HuH-7.5 (cell line): ENCODE measurements around the gene SEMA4D.

Experiments
- DNase-seq: peaks from one replicate; pipeline ENCODE4 v3.0.0; 2011; ENCODE audit warnings: low spot score

SEMA4D gene

DNA sequence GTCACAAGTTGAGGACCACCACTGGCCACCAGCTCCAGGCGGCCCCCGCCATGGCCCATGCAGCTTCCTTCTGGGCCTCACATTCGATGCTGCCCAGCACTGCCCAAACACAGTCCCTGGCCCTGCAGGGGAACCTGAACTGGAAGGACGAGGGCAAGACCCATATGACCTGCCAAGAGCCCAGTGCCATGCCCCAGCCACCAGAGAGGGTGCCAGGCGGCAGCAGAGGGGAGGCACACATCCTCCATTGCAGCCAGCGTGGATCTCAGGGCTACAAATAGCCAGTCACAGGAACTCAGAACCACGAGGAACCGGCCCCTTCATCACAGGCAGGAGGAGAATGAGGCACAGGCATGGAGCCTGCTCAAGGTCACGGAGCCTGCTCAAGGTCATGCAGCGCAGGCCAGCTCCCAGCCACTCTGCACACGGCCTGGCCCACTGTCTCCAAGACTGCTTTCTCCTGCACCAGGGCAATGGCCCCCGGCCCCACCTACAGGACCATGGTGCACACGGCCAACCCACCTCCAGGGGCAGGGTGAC is 69.6 kb downstream of the SEMA4D start:
- DNase-seq, result no peak

DNA sequence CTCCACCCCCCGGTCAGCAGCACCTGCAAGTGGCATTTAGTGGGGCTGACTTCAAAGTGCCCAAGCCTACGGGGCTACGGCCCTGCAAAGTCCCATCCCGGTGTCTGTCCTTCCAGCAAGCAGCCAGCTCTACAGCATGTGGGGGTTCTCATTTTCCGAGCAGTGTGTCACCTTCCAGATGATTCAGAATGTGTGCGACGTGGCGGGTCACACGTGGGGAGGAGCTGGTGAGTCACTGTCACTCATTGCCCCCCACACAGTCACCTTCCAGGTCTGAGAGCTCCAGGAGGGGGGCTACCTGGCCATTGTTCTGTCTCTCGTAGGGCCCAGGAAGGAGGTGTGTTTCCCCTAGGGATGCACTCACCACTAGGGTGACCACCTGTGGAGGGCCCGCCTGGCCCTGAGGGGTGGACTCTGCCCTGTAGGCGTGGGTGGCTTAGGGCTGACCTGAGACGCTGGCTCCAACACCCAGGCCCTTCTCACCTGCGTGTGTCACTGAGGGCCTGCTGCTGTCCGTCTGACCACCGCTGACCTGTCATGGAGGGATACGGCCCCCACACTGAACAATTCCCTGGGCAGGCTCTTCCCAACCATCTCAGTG is 70.2 kb downstream of the SEMA4D start:
- no peak for DNase-seq

DNA sequence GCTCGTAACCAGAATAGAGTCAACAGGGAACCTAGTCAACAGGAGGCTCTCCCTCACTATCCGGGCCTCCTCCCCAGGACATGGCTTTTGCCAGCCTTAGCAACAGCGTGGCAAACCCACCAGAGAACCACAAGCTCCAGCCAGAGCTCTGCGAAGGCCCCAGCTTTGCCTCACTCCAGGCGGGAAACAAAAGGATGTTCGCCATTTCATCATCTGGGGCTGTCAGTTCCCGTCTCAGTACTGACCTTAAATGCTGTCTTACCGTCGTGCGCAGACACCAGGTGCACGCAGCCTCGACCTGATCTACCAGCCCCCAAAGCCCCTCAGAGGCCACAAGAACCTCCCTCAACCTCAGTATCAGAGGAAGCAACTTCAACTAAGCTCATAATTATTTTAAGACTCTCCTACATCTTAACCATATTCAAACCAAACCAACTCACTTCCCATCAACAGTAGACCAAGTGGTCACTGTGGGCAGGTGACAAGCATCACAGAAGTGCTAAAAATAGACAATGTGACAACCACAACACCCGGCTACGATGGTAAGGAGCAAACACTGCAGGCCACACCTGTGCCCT is 71.4 kb downstream of the SEMA4D start:
- no peak for DNase-seq

DNA sequence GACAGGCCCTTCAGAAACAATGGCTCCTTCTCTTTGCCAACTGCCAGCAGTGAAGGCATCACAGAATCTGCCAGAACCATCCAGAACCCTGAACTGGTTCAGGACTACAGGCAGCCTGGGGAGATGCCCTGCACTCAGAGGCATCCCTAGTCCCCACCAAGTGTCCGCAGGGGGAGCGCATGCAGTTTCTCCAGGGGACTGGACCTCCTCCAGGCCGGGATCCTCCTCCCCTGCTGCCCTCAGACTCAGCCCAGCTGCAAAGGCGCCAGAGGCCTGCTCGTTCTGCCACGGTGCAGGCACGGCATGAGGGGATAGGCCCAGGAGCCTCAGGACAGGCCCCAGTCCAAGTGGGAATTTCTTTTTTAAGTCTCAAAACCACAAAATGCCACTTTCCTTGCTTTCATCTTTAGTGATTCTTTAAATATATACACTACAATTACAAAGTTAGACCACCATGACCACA is 72.0 kb downstream of the SEMA4D start:
- DNase-seq, result no peak

DNA sequence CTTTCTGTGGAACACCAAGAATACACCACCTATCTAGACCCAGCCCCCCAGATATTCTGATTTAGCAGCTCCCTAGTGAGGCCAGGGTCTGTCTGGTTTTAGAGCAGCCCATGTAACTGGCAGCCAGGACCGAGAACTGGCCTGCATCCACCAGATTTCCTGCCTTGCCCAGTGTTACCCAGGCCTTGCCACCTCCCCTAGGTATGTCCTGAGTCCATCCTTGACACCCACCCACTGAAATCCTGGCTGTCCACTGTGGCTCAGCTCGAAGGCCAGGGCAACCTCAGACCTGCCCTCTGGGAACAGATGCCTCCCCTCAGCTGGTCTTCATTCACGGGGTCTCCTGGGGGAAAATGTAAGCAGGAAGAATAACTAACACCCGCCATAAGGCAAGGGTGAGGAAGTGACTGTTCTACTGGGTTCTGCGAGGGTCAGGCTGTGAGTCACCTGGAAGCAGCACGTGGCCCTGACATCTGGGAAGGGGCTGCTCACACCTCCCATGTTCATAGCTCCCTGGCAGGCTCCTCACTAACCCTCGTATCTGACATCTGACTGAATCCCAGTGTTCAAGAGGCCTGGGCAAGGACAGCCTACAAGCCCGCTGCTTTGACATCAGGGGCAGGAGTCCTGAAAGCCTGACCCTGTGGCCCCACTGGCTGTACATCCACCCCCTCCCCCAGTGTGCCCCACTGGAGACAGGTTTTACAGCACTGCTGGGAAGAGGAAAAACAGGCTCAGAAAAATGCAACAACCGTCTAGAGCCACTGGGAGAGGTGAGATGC is 72.7 kb downstream of the SEMA4D start:
- DNase-seq, result no peak

DNA sequence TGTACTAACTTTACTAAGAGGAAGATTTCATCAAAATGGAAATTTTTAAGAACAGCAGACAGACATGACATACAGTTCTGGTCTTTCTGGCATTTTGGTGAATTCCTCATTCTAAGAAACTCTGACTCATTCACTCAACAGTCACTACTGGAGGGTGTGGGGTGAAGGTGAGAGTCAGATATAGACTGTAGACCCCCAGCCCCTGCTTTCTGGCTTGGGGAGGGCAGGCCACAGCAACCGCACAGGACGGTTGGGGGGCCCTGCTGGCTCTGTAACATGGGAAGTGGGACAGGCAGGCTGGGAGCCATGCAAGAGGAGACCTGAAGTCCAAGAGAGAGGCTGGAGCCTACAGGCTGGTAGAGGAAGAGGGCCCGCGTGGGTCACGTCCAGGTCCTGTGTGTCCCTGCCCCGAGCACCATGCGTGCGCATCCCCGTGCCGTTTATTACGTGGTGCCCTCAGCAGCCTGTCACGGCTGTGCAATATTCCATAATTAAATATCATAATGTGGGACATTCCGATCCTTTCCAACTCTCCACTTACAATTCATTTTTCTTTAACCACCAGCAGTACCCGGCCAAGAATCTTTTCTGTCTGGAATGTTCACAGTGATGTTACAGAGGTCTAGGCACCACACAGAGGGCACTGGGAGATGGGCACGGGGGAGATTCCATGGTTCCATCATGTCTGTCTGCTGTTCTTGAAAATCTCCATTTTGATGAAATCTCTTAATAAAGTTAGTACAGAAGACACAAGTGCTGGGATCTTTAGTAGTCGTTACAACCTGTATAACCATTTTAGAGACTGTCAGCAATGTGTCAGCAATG is 75.5 kb downstream of the SEMA4D start:
- DNase-seq, result no peak

DNA sequence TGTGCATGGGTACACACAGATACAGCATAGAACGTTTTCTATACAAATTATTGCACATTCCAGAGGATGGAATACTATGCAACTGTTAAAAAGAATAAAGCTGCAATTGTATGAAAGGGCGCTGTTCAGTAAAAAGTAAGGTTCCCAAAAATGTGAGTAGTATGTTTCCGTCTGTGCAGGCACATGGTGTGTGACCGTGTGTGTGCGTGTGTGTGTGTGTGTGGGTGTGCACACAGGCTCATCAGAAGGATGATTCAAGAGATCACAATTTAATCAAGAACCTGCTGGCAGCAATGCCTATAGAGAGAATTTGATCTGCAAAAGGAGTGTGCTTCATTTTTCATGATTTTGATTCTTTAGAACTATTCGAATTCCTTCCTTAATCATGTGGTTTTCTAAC is 76.3 kb downstream of the SEMA4D start:
- DNase-seq, result no peak

DNA sequence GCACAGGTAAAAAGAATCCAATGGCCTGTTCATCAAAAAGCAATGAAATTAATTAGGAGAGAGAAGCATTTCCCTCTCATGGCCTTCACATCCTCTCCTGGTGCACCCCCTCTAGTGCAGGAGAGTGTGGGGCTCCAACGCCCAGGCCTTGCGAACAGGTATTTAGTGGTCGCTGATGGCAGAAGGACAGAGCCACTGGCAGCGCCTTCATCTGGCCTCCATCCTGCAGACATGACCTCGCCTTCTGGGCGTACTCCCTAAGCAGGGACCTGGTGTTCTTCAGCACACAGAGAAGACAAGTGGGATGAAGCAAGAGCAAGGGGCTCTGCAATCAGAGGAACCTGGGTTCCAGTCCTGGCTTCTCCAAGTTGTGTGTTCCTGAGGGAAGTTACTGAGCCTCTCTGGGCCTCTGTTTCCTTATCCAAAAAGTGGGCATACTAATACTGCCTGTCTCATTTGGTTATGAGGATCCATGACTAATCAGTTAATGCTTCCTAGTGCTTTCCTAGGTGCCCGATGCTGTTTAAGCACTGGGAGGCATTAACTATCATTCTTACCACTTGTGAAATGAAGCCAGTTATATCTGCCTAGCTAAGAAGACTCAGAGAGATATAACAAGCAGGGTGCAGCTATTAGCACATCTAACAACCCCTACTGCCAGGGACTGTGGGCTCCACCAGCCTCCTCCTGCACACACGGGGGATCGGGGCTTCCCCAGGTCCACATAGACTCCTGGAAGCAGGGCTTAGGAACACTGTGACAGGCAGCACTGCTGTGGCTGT is 77.3 kb downstream of the SEMA4D start:
- DNase-seq, result no peak

DNA sequence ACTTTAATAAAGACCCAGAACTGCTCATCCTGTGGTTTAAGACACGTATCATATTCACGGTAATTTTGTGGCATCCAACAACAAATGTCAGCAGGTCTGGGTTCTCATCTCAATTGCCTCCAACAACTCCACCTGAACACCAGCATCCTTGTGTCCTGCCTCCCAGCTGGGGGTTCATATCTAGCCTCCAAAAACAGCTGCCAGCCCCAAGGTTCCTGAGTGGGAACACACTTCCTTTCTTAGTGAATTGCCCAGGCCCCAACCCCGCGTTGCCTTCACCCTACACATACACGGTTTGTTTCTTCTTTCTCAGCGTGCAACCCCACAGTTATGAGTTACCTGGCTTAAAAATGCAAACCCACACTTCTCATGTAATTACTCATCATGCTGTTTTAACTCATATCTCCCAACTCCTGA is 77.9 kb downstream of the SEMA4D start:
- no peak for DNase-seq

DNA sequence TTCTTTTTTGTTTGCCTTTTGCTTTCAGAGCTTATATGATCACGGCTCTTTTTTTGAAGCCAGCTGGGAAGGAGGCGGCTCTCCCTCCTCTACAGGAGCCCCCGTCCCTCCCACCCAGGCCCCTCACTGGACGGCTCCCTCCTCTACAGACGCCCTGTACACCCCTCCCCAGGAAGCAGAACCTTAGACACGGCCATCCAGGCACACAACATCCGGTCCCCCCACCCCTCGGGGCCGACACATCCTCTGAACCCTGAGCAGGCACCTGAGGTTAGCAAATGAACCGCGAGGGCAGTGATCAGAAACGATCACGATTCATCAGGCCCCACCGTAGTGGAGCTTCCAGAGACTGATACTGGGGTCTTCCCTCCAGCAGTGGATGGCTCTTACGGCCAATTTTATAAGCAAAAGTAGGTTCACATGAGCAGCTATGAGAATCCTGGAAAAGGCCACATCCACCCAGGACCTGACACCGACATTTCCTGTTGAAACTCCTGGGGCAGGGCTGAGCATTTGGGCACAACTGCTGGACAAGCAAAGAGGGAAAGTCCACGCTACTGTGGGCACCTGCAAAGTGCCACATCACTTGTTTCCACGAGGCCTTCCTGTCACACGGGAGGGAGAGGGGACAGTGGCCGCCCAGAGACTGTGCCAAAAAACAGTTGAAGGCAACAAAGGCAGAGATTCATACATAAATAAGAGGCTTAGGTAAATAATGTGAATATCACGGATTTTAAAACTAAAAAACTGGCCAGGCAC is 78.9 kb downstream of the SEMA4D start:
- no peak for DNase-seq

DNA sequence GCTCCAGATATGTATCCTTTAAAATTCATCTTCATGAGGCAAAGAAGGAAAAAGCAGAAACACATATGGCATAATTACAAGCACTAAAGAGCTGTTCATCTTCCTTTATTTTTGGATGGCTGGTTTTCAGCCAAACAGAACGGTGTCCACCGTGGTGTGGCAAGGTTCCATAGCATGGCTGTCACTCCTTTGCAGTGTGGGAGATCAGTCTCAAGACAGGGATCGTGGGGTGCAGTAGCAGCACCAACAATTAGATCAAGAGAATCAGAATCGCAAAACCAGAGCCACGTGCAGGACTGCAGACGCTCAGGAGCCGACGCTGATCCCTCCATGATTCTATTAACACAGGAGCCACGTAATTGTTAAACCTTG is 79.5 kb downstream of the SEMA4D start:
- DNase-seq, result no peak

DNA sequence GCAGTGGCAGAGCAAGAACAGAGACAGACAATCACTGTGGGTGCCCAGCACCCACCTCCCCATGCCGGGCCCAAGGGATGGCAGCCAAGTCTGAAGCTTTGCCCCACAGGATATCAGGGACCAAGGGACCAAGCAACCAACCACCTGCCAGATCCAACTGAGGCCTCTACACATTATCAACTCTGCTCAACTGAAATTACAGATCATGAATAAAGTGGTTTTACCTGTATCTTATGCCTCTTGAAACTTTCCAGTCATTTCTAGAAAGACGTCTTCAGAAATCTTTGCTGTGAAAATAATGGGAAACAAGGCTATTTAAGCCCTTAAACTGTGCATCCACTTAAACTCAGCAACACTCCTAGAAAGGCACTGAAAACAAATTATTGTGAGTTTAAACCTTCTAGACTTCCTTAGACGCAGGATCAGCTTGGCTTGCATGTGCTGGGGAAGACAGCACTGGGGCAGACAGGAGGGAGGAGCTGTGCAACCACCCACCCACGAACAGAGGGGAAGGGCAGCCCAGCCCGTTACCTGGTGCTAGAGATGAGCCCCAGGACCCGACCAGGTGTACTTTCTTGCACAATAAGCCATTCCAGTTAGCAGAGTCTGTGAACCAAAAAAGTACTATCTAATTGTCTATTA is 80.0 kb downstream of the SEMA4D start:
- no peak for DNase-seq

DNA sequence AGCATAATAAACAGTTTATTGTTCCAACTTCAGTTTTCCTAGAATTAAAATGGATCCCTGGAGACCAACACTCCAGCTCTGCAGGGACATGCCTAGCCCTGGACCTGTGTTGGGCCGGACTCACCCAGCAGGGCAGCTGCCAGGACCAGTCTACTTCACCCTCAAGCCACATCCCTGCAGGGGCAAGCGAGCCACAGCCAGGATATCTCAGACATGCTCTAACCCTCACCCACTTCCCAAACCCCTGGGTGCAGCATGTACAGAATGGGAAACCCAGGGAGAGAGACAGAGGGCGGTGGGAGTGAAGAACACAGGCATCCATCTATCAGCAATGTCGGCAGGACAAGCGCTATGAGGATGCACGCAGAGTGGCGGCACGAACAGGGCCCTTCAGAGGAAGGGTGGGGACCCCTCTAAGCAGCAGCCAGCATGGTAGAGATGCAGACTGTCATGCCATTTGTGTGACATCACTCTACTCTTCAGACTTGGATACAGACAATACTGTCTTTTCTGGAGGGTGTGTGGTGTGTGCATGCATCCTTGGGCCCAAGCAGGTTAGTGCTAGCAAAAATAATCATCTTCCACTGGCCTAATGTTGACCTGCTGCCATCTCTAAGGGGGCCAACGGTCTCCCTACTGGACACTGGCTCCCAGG is 83.1 kb downstream of the SEMA4D start:
- DNase-seq, result no peak

DNA sequence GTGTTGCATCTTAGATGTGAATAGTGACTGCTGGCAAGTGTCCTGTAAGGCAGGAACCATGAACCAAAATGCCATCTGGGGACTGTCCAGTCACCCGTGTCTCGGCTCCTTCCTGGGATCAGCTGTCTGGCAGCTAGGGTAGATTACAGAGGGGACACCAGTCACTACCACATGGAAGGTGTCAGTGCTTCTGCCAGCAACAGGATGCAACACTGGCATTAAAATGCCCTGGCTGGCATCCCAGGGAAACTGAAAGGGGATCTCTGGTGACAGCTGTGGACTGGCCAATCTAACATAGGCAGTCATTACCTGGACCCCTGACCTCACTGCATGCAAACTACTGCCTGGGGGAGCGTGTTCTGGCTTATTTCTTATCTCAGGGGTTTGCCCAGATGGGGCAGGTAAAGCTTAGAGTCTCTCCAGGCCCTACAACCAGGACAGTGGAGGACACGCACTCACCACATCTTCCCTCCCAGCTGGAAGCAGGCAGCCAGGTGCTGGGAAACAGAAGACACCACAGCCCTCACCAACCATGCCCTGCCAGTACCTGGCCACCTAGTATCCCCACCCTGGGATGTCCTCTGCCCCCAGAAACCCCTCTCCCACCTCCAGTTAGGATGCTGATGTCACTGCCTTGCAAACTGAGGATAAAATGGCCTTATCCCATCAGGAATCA is 83.8 kb downstream of the SEMA4D start:
- DNase-seq, result no peak

DNA sequence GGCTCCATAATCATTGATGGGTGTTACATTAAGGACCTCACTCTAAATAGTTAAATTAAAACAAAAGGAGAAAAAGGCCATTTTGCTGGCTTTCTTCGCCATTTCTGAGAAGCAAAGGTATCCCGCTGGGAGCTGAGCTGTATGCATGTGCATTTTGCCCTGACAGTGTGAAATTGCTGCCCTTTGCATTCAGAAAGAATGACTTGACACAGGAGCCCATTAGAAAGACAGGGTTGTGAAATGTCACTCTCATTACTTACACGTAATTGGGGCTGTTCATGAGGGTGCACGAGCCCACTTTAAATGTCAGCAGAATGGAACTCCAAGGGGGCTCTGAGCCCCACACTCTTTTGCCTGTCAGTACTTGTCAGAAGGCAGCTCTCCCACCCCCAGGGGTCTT is 85.0 kb downstream of the SEMA4D start:
- DNase-seq, result no peak

DNA sequence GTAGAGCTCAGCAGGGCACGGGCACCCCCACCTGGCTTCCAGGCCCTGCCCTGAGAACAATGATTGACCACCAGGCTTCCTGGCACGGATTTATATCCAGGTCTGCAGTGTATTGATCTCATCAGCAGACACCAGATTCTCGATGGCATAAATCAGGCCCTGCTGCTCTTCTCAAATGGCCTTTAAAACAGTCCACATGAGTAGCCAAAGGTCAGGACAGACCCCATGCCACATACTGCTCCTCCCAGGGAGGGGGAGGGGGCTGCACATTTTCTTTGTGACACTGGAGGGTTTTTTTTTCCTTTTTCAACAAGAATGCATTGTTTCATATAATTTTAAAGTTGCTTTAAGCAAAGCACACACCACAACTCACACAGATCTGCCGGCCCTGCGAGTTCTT is 85.4 kb downstream of the SEMA4D start:
- DNase-seq, result no peak

DNA sequence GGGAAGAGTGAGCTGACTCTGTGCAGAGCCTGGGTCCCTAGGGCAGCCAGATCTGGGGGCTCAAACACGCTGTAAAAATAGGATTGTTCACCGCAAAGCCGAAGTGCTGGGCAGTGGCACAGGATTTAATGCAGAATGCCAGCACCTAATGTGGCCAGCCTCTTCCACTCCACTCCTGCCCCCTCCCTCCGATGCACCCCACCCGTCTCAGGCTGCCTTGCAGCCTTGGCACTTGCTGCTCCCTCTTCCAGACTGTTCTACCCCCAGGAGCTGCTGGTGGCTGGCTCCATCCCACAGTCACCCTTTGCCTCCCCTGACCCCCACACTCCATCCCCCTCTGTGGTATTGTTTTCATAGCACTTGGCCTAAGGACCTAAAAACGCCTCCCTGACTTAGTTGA is 86.2 kb downstream of the SEMA4D start:
- DNase-seq, result no peak

DNA sequence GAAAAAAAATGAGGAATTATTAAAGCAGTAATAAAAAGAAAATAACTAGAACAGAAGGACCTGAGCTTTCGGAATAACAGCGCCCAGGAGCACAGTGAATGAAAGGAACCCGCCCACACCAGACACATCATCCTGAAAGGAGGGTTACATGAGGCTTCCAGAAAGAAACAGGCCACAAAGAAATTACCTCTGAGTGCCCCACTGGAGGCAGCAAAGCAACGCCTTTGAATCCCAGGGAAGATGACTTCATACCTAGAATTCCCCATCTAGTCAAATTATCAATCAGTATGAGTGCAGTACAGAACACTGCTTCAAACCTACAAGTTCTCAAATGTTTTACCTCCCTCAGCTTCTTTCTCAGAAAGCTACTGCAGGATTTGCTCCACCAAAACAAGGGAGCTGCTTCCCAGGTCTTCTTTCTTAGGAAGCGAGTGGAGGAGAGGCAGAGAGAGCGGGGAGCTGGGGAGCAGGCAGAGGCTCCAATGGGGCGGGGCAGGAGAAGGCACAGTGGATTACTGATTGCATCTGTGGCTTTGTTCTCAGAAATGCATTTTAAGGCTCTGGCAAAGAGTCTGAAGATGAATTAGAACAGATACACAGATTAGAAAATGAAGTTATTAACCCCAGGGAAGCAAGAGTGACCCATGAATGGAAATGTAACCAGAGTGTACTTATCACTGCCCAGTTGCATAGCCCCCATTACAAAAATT is 87.1 kb downstream of the SEMA4D start:
- no peak for DNase-seq

DNA sequence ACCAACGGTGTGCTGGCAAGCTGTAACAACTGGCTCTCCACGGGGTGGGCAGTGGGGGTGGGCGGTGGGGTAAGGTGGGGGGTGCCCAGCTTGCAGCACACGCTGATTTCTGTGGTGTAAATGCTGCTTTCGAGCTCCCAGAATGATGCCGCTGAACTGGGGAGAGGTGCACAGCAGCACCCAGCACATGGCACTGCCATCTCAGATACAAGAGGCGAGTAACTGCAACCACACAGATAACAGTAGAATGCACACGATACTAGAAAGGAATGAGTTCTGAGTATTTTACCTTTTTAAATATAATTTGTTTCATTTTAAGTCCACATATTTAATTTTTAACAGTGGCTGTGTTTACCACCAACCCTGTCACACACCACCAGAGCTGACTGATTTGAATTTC is 87.9 kb downstream of the SEMA4D start:
- DNase-seq, result no peak
